KBM-7 (cell line): ENCODE results near the gene SKIL.
A peak's percentile ranks its signal among the peaks of the same experiment; 100 is the strongest.

Experiments used
- DNase-seq: peaks from one replicate; pipeline ENCODE4 v3.0.0-alpha.2; 2015
- in situ Hi-C: fragments of 300-500 bp; cut with MboI; formaldehyde crosslinking; loops from 2 replicates; pipeline ENCODE4 v1.14.3; 2020; ENCODE audit warnings: low sequenced_read_pairs, low pct_unique_long_range_greater_than_20kb, mixed read lengths

The SKIL gene

GRCh38 chr3:170346481-170347392 lies 10.8 kb upstream of the SKIL start:
- DNase-seq = no peak

DNA sequence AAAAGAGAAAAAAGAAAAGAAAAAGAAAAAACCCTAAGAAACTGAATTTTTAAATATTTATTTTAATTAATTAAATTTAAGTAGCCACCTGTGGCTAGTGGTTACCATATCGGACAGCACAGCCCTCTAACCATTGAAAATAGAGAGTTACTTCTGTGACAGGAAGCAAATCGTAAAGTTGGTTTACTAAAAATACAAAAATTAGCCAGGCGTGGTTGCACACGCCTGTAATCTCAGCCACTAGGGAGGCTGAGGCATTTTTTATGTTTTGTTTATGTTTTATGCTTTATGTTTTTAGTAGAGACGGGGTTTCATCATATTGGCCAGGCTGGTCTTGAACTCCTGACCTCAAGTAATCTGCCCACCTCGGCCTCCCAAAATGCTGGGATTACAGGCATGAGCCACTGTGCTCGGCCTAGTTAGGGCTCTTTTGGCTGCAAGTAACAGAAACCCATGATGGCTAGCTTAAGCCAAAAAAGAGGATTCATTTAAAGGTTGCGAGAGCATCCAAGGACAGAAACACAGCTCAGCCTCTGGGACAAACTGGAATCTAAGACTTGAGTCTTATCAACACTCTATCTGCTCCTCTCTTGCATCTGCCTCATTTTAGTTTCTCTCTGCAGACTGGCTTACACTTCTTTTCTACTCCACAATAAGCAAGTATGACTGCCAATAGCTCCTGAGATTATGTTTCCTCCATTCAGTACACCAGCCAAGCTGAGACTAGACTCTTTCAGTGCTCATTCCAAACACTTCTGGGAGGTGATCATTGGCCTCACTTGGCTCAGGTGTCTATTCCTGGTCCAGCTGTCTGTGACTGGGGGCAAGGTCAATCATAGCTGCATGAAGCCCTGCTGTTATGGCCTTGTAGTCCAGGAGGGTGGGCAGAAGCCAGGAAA lies 6.8 kb upstream of the SKIL start:
- DNase-seq = no peak
- in situ Hi-C loops = no loop called here

More at GRCh38 chr3:170346481-170347392, 10.8 kb upstream of the SKIL start:
- in situ Hi-C loops = no loop called here

DNA sequence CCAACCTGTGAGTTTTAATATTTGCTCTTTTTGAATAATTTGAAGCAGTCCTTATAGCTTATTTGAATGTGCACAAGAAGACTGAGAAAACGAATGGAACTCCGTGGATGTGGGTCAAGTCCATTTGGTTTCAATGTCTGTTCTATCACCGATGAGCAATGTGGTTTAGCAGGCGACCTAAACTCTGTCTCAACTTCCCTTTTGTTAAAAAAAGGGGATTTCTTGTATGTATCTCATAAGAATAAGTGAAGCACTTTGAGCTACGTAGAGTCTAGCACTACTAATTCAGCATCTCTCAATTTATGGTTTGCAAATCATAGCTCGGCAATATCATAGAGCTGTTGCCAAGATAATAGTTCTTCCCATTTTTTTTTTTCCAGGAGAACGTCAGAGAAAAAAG lies 4.6 kb upstream of the SKIL start:
- peak; percentile 40 for DNase-seq
- in situ Hi-C loops = no loop called here

- in situ Hi-C loops = no loop called here
- DNase-seq = no peak
Measured at GRCh38 chr3:170353485-170353884, 4.0 kb upstream of the SKIL start.

DNA sequence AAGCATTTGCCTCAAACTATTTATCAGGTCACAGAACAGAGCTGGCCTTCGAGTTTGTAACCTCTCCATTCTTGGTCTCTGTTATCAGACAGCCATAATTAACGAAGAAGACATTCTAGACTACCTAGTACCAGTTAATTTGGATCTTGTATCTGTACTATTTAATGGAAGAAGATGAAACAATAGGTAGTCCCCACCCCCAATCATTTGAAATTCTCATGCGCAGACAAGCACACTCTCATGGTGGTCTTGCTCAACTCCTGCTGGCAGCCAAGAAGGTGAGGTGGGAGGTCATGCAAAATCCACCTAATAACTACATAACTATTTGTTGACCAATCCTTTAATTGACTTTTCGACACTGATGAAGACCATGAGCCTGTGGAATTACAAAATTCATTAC lies 2.8 kb upstream of the SKIL start:
- in situ Hi-C loops = no loop called here
- DNase-seq = no peak

GRCh38 chr3:170355738-170356595 lies 1.5 kb upstream of the SKIL start:
- peak; percentile 55 for DNase-seq

GRCh38 chr3:170356596-170357175 lies 829 bp upstream of the SKIL start:
- in situ Hi-C loops = no loop called here
- no peak for DNase-seq

More at GRCh38 chr3:170355738-170356595, 1.5 kb upstream of the SKIL start:
- in situ Hi-C loops = no loop called here

DNA sequence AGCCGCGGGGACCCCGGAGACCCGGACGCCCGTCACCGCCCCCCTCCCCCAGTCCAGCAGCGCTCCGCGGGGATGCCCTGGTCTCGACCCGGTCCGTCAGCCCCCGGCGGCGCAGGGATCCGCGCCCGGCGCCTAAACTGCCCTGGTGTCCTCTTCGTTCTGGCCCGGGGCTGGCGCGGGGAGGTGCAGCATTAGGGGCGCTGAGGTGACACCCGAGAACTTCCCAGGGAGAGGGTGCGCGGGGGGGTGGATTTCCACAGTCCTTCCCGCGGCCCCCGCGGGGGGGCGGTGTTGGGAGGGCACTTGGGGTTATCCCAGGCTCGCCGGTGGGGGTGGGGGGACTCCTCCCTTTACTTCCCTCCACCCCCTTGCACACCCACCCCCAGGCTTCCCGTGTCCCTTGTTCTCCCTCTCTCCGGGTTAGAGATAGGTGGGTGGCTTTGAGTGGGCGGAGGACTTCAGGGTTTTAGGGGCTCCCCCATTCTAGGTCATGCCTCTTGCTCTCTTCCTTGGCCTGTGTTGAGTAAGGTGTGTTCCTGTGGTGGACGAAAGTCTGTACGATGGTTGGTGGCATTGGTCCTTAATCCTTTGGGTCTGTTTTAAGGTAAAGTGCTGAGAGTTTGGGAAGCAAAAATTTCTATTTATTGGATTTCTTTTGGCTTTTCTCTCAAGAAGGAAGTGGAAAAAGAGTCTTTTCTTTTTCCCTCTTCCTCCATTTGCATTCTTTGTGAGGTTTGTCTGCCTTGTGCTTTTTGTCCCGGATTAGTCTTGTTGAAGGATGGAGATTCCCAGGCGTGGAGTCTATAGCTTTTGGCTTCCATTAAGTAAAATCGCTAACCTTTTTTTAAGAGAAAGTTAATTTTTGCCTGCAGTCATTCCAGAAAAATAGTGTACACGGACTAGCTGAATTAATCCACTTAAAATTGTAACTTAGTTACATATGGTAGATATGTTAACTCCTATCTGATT lies 811 bp downstream of the SKIL start:
- in situ Hi-C loops = no loop called here

DNA sequence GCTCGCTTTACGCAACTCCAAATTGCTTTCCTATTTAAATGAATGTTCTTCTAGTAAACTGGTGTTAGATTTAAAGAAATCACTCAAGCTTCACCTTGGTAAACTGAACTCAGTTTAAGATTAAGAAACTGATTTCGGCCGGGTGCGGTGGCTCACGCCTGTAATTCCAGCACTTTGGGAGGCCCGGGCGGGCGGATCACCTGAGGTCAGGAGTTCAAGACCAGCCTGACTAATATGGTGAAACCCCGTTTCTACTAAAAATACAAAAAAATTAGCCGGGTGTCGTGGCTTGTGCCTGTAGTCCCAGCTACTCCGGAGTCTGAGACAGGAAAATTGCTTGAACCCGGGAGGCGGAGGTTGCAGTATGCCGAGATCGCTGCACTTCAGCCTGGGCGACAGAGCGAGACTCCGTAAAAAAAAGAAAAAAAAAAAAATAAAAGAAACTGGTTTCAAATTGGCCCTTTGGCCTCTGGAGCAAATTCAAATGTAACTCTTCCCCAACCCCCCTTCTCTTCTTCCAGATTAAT lies 1.7 kb downstream of the SKIL start:
- DNase-seq = no peak
- in situ Hi-C loops = no loop called here

More for the DNA sequence above, 811 bp downstream of the SKIL start:
- peak; percentile 53 for DNase-seq

DNA sequence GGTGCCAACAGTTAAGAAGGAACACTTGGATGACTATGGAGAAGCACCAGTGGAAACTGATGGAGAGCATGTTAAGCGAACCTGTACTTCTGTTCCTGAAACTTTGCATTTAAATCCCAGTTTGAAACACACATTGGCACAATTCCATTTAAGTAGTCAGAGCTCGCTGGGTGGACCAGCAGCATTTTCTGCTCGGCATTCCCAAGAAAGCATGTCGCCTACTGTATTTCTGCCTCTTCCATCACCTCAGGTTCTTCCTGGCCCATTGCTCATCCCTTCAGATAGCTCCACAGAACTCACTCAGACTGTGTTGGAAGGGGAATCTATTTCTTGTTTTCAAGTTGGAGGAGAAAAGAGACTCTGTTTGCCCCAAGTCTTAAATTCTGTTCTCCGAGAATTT lies 3.0 kb downstream of the SKIL start:
- in situ Hi-C loops = no loop called here
- DNase-seq = no peak

GRCh38 chr3:170360916-170361315 lies 3.4 kb downstream of the SKIL start:
- DNase-seq = no peak
- in situ Hi-C loops = no loop called here

GRCh38 chr3:170361711-170362110 lies 4.2 kb downstream of the SKIL start:
- in situ Hi-C loops = no loop called here
- no peak for DNase-seq

GRCh38 chr3:170363471-170363994 lies 6.0 kb downstream of the SKIL start:
- DNase-seq = no peak
- in situ Hi-C loops = no loop called here

DNA sequence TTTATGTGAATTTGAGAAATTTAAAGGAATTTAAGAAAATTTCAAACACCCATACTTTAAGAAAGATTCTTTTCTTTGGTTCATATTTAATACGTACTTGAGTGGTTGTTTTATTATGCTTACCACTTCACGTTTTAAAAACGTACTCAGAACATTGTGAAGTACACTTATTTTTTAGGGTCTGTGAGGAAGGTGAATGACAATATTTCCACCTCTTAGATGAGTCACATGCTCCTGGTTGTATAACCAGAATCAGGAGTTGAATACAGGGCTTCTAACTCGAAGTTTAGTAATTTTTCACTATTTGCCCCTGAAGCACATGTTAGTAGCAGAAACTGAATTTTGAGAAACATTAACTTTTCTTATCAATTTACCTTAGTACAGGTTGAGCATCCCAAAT lies 7.5 kb downstream of the SKIL start:
- in situ Hi-C loops = no loop called here
- no peak for DNase-seq

- DNase-seq = no peak
- in situ Hi-C loops = no loop called here
Measured at GRCh38 chr3:170367797-170368196, 10.3 kb downstream of the SKIL start.

DNA sequence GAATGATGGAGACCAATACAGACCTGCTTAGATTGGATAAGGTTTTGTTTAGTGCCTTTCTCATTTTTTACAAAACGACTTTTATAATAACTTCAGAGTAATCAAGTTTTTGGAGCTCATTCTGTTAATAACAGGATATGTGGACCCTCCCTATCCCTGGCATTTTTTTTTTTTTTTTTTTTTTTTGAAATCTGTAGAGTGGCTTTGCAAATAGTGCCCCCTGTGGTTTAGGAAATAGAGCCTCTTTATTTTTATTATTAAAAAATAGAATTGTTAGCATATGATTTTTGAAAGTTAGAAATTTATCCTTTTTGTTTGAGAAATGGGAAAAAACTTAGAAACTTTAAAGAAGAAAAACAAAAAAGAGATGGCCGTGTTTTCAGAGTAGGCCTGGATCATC lies 11.4 kb downstream of the SKIL start:
- DNase-seq = no peak
- in situ Hi-C loops = no loop called here

DNA sequence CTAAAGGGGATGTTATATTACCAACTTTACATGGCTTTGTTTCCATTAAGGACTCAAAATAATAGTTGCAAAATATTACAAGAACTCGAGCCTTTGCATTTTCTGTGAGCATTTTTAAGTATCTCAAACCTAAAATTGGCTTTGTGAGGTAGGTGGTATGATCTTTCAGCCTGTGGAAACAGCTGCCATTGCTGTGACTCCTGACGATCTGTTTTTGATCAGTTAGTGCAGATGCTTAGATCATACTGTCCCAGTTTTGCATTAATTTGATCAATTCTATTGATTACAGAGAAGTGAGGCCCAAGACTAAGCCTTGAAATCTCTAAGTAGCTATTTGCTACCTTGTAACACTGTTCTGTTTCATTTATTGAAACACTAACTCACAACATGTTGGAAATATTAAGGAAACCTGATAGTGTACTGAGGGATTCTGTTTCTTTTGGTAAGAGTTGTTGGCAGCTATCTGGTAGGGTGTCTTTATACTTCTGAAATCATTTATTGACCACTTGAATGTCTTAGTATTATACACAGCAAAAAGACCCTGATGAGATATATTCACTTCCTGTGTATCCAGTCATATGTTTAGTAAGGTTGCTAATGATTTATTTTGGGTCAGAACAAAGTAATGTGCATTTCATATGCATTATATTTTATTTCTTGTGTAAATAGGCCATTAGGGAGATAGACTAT lies 14.8 kb downstream of the SKIL start:
- in situ Hi-C loops = no loop called here
- DNase-seq = no peak
